SU-DHL-6 (cell line): ENCODE data around the gene AMN.

Source experiments
- H2AFZ ChIP-seq: fragments of 200-600 bp; sonication (generic); 2 replicates; pipeline ENCODE4 v1.6.1; 2014; ENCODE audit warnings: low read depth, mild to moderate bottlenecking, moderate library complexity, mixed read lengths, antibody characterized with exemption, low read length; ENCODE audit not compliant: severe bottlenecking
- H3F3A ChIP-seq: fragments of 200-600 bp; shearing (Covaris generic); 2 replicates; pipeline ENCODE4 v1.6.0; 2016; ENCODE audit warnings: antibody characterized with exemption, mild to moderate bottlenecking; ENCODE audit not compliant: insufficient read depth
- H3K27ac ChIP-seq: fragments of 200-600 bp; sonication (generic); 2 replicates; pipeline ENCODE4 v1.5.1; 2016; ENCODE audit warnings: low read depth, mild to moderate bottlenecking, low read length, moderate library complexity, mixed read lengths
- H3K27me3 ChIP-seq: fragments of 200-600 bp; sonication (generic), shearing (Covaris generic); 2 replicates; pipeline ENCODE4 v1.6.0; 2014; ENCODE audit warnings: mild to moderate bottlenecking, low read length
- H3K36me3 ChIP-seq: fragments of 200-600 bp; sonication (generic); 2 replicates; pipeline ENCODE4 v1.6.1; 2014; ENCODE audit warnings: mild to moderate bottlenecking, low read length, mixed read lengths
- H3K4me2 ChIP-seq: fragments of 300-600, 200-600 bp; shearing (Covaris generic), sonication (generic); 2 replicates; pipeline ENCODE4 v1.6.0; 2014; ENCODE audit warnings: low read length, low read depth, mild to moderate bottlenecking; ENCODE audit not compliant: poor library complexity, severe bottlenecking
- H3K4me3 ChIP-seq: fragments of 200-600 bp; sonication (generic); 2 replicates; pipeline ENCODE4 v1.5.1; 2014; ENCODE audit warnings: antibody characterized with exemption, low read length, mild to moderate bottlenecking, mixed read lengths; ENCODE audit not compliant: insufficient read depth, poor library complexity, severe bottlenecking
- H3K79me2 ChIP-seq: fragments of 200-600 bp; sonication (generic); 2 replicates; pipeline ENCODE4 v1.6.1; 2014; ENCODE audit warnings: mild to moderate bottlenecking, low read length, moderate library complexity; ENCODE audit not compliant: insufficient read depth
- H3K9ac ChIP-seq: fragments of 200-600 bp; sonication (generic); 2 replicates; pipeline ENCODE4 v1.7.0; 2014; ENCODE audit warnings: mild to moderate bottlenecking, low read length
- H3K9me2 ChIP-seq: fragments of 200-600 bp; sonication (generic); replicated peaks from 2 replicates; pipeline ENCODE4 v1.6.1; 2014; ENCODE audit warnings: low read length; ENCODE audit not compliant: insufficient read depth
- H3K9me3 ChIP-seq: fragments of 200-600 bp; sonication (generic); 2 replicates; pipeline ENCODE4 v1.6.1; 2014; ENCODE audit warnings: low read length, mixed read lengths; ENCODE audit not compliant: insufficient read depth
- H4K20me1 ChIP-seq: fragments of 200-600 bp; sonication (generic); 2 replicates; pipeline ENCODE4 v1.6.1; 2014; ENCODE audit warnings: low read depth, mild to moderate bottlenecking, antibody characterized with exemption, low read length, moderate library complexity, mixed read lengths
- EZH2phosphoT487 ChIP-seq: fragments of 200-600 bp; sonication (generic), shearing (Covaris generic); conservative IDR thresholded peaks from 2 replicates; pipeline ENCODE4 v1.6.1; 2018; ENCODE audit warnings: mild to moderate bottlenecking, antibody characterized with exemption, low read length, moderate library complexity, mixed read lengths
- TF ChIP-seq, protein P1 (sequence below): fragments of 200-600 bp; sonication (generic); IDR thresholded peaks from one replicate; pipeline ENCODE4 v1.5.1; 2017; ENCODE audit warnings: antibody characterized with exemption, mild to moderate bottlenecking, low read length, moderate library complexity; ENCODE audit not compliant: insufficient read depth, poor library complexity, severe bottlenecking

Gene AMN

DNA sequence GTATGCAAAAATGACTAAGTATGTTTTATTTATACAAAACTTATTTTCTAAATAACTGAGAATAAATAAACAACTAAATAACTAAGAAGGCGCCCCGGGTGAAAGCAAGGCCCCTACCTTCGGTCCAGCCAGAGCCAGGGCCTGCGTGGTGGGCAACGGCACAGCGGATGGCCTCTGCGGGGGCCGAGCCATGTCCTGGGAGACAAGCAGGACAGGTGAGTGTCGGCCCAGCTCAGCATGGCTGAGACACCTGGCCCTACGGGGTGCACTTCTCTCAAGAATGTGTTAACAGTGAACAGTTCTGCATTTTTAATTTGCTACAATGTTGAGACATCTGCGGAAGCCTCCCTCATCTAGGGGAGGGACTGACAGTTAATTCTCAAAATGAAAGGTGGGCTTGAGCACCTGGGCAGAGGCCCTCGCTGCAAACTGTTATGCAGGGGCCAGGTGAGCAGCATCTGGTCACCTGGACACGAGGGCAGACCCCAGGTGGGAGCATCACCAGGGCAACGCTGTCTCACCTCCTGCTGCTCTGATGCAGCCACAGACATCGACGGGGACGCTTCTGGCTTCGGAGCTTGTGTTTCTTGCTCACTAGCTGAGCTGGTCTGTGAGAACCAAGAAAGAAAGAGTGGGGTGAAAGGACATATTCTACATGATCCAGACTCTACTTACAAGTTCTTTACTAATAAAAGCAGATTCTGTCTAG lies 31.8 kb downstream of the AMN start:
- H4K20me1 ChIP-seq = no peaks in the 10 kb centered on the region
- no peaks in the 10 kb centered on the region for H3K9me3 ChIP-seq
- H3K9me2 ChIP-seq = no peaks in the 10 kb centered on the region
- H3K9ac ChIP-seq = no peak overlapping the region
- H3K27me3 ChIP-seq = no peaks in the 10 kb centered on the region
- no peak overlapping the region for H2AFZ ChIP-seq
- H3K79me2 ChIP-seq = no peaks in the 10 kb centered on the region
- 0 out of 2 replicates have a peak, but pooled peaks cover 2% of the 10 kb centered on the region for H3F3A ChIP-seq
- H3K4me2 ChIP-seq = no peak overlapping the region
- TF ChIP-seq, protein P1, sequence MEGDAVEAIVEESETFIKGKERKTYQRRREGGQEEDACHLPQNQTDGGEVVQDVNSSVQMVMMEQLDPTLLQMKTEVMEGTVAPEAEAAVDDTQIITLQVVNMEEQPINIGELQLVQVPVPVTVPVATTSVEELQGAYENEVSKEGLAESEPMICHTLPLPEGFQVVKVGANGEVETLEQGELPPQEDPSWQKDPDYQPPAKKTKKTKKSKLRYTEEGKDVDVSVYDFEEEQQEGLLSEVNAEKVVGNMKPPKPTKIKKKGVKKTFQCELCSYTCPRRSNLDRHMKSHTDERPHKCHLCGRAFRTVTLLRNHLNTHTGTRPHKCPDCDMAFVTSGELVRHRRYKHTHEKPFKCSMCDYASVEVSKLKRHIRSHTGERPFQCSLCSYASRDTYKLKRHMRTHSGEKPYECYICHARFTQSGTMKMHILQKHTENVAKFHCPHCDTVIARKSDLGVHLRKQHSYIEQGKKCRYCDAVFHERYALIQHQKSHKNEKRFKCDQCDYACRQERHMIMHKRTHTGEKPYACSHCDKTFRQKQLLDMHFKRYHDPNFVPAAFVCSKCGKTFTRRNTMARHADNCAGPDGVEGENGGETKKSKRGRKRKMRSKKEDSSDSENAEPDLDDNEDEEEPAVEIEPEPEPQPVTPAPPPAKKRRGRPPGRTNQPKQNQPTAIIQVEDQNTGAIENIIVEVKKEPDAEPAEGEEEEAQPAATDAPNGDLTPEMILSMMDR = no peak
- TF ChIP-seq EZH2phosphoT487 = no peak
- H3K36me3 ChIP-seq = no peaks in the 10 kb centered on the region
- H3K4me3 ChIP-seq = no peak overlapping the region
- H3K27ac ChIP-seq = no peak overlapping the region

DNA sequence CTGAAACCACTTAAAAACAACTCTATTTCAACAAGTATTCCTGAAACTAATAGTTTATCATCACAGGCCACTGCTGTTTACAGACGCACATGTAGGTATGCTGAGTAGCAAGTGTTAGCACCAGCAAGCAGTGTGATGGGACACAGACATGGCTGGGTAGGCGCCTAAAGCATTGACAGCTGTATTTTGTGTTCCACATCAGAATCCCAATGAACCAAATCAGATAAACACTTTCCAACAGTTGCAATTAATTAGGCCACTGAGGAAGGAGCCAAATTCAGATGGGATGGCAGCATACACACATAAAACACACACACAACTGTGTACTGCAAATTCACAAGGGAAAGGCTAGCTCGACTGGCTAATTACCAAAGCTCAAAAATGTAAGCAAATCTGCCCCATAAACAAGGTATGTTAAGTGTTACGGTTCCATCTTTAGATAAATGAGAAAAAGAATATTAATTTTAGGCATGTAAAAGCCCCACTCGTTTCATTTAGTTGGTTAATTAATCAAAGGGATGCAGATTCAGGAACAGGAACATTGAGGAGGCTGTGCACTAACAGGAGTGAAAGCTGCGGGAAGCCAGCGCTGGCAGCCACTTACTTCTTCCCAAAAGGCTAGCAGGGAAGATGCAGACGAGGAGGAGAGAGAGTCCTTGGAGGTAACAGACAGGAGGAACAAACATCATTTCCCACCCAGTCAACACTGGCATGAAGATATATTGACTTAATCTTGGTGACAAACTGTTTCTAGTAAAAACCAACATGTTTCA lies 33.4 kb downstream of the AMN start:
- no peak overlapping the region for H3K4me2 ChIP-seq
- H3K9me2 ChIP-seq = no peaks in the 10 kb centered on the region
- no peak overlapping the region for H3K9ac ChIP-seq
- H3F3A ChIP-seq = no peaks in the 10 kb centered on the region
- no peak overlapping the region for H3K27ac ChIP-seq
- H4K20me1 ChIP-seq = no peaks in the 10 kb centered on the region
- H3K27me3 ChIP-seq = no peaks in the 10 kb centered on the region
- H3K36me3 ChIP-seq = no peaks in the 10 kb centered on the region
- H3K79me2 ChIP-seq = no peaks in the 10 kb centered on the region
- no peak overlapping the region for H2AFZ ChIP-seq
- TF ChIP-seq, protein P1 = no peak
- no peak overlapping the region for H3K4me3 ChIP-seq
- H3K9me3 ChIP-seq = no peaks in the 10 kb centered on the region

DNA sequence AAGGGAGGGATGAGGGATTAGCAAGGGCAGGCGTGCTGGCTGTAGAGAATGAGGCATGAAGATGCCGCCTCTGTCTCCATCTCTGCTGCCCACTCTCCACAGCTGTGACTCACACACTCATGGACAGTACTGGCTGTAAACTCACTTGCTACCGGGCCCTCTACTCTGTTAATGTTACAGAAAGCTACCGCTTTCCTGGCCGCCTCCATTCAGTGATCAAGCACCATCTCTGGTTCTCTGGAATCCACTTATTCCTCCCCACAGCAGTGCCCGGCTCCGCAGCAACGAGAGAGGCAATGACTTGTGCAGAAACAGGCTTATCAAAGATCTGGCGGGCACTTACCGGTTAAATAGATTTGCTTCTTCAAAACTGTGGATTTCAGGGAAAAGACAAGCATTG lies 34.8 kb downstream of the AMN start:
- no peak overlapping the region for H3K4me3 ChIP-seq
- H3K4me2 ChIP-seq = no peak overlapping the region
- H3K27me3 ChIP-seq = no peaks in the 10 kb centered on the region
- no peaks in the 10 kb centered on the region for H3K36me3 ChIP-seq
- H3F3A ChIP-seq = no peaks in the 10 kb centered on the region
- H4K20me1 ChIP-seq = no peaks in the 10 kb centered on the region
- H3K79me2 ChIP-seq = no peaks in the 10 kb centered on the region
- no peak for TF ChIP-seq EZH2phosphoT487
- TF ChIP-seq, protein P1 = no peak
- no peaks in the 10 kb centered on the region for H3K9me2 ChIP-seq
- no peak overlapping the region for H3K9ac ChIP-seq
- no peak overlapping the region for H3K27ac ChIP-seq
- H2AFZ ChIP-seq = no peak overlapping the region
- H3K9me3 ChIP-seq = no peaks in the 10 kb centered on the region
